GM12873 (cell line): ENCODE data around the gene SMIM45.

ENCODE experiments used
- CTCF ChIP-seq: IDR thresholded peaks from 2 replicates; pipeline ENCODE4 v1.5.1; 2012; ENCODE audit warnings: low read depth, mild to moderate bottlenecking, moderate library complexity, low read length, control low read depth; ENCODE audit not compliant: insufficient read depth; ENCODE audit errors: missing control alignments

Gene SMIM45

GRCh38 chr22:41978732-41979131 is 26.8 kb downstream of the SMIM45 start:
- no peak for TF ChIP-seq CTCF

GRCh38 chr22:41979423-41980250 is 27.7 kb downstream of the SMIM45 start:
- no peak for TF ChIP-seq CTCF

GRCh38 chr22:41982865-41983264 is 30.9 kb downstream of the SMIM45 start:
- no peak for TF ChIP-seq CTCF

GRCh38 chr22:41983513-41984405 is 31.8 kb downstream of the SMIM45 start:
- TF ChIP-seq CTCF = no peak

- no peak for TF ChIP-seq CTCF
Observed at GRCh38 chr22:41987276-41987675, 35.3 kb downstream of the SMIM45 start.

GRCh38 chr22:41989246-41989645 is 37.3 kb downstream of the SMIM45 start:
- no peak for TF ChIP-seq CTCF

- no peak for TF ChIP-seq CTCF
Observed at GRCh38 chr22:41991111-41991510, 39.2 kb downstream of the SMIM45 start.
